ENCODE results near the gene POLH. TPM values are rescaled to one million over a fixed set of nuclear protein-coding genes. Genes with fewer than 3 reads are reported as not detected.

POLH gene
- total and polyA plus RNA-seq, 9 of the 15 experiments (the other 6 are each of a cell fraction or from before 2014, with no cell fraction given): 5.8 to 31.6 (median 20.6) TPM

DNA sequence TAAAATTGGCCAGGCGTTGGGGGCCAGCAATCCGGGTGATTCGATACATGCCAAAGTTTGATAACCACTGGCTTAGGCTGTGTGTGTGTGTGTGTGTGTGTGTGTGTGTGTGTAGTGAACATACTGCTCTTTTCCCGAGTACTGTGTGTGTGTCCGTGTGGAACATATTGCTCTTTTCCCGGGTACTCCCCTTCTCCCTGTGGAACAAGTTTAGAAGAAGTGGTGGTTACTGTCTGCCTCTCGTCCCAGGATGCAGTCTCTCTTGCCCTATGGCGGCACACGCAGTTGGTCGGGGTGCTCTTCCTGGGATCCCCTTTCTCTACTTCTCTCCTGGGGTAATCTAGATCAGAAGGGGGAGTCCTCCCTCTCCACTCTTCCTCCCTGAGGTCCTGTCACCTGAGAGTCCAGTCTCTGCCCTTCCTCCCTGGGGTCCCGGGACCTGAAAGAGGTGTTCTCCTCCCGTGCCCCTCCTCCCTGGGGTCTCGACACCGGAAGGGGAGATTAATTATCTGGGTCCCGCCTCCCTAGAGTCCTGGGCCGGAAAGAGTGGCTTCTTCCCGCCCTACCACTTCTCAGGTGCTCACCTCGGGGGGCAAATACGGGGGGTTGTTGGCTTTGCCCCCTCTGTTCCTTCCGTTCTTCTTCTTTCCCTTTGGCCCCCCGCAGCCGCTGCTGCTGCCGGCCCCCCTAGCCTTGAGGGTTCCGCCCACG, 52.6 kb downstream of the POLH start (continued):
- TF ChIP-seq THRA (IDR thresholded peaks at IDR 0.05): no peak
- TF ChIP-seq ZNF512 (tag; IDR thresholded peaks at IDR 0.05): no peak
- no peak for TF ChIP-seq DACH1 (IDR thresholded peaks at IDR 0.05; ENCODE audit: partially characterized antibody)
- TF ChIP-seq ZNF41 (CRISPR knock-in tag; conservative IDR thresholded peaks at IDR 0.05): peak; percentile 9; the same call in 1 of the 2 replicates
- peak; percentile 23 for TF ChIP-seq CXXC5 (CRISPR knock-in tag; IDR thresholded peaks at IDR 0.05)
- TF ChIP-seq HNRNPLL (IDR thresholded peaks at IDR 0.05; ENCODE audit: low read depth, low read length, poor library complexity, severe bottlenecking): no peak
- TF ChIP-seq HOXB6 (CRISPR knock-in tag; IDR thresholded peaks at IDR 0.05; ENCODE audit: borderline replicate concordance): peak; percentile 57; the same call in 1 of the 2 replicates
- TF ChIP-seq, protein P1, sequence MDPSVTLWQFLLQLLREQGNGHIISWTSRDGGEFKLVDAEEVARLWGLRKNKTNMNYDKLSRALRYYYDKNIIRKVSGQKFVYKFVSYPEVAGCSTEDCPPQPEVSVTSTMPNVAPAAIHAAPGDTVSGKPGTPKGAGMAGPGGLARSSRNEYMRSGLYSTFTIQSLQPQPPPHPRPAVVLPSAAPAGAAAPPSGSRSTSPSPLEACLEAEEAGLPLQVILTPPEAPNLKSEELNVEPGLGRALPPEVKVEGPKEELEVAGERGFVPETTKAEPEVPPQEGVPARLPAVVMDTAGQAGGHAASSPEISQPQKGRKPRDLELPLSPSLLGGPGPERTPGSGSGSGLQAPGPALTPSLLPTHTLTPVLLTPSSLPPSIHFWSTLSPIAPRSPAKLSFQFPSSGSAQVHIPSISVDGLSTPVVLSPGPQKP (CRISPR knock-in tag; IDR thresholded peaks at IDR 0.05): no peak
- TF ChIP-seq ZFP1 (CRISPR knock-in tag; IDR thresholded peaks at IDR 0.05): no peak
- peak; percentile 19; the same call in 1 of the 2 replicates for TF ChIP-seq ZNF561 (CRISPR knock-in tag; conservative IDR thresholded peaks at IDR 0.05)
- no peak for TF ChIP-seq HDAC6 (IDR thresholded peaks at IDR 0.05; ENCODE audit: low read depth, low read length)
- TF ChIP-seq XRCC4 (IDR thresholded peaks at IDR 0.05; ENCODE audit: extremely low read depth, insufficient read depth, insufficient read length): no peak
- no peak for TF ChIP-seq CBFA2T3 (IDR thresholded peaks at IDR 0.05)
- no peak for TF ChIP-seq HNRNPUL1 (IDR thresholded peaks at IDR 0.05; ENCODE audit: low read length)
- no peak for TF ChIP-seq PRPF4 (IDR thresholded peaks at IDR 0.05; ENCODE audit: insufficient read depth, low read depth, low read length, poor library complexity, severe bottlenecking)
- TF ChIP-seq ZNF143 (CRISPR knock-in tag; IDR thresholded peaks at IDR 0.05): no peak
- TF ChIP-seq, protein P2, sequence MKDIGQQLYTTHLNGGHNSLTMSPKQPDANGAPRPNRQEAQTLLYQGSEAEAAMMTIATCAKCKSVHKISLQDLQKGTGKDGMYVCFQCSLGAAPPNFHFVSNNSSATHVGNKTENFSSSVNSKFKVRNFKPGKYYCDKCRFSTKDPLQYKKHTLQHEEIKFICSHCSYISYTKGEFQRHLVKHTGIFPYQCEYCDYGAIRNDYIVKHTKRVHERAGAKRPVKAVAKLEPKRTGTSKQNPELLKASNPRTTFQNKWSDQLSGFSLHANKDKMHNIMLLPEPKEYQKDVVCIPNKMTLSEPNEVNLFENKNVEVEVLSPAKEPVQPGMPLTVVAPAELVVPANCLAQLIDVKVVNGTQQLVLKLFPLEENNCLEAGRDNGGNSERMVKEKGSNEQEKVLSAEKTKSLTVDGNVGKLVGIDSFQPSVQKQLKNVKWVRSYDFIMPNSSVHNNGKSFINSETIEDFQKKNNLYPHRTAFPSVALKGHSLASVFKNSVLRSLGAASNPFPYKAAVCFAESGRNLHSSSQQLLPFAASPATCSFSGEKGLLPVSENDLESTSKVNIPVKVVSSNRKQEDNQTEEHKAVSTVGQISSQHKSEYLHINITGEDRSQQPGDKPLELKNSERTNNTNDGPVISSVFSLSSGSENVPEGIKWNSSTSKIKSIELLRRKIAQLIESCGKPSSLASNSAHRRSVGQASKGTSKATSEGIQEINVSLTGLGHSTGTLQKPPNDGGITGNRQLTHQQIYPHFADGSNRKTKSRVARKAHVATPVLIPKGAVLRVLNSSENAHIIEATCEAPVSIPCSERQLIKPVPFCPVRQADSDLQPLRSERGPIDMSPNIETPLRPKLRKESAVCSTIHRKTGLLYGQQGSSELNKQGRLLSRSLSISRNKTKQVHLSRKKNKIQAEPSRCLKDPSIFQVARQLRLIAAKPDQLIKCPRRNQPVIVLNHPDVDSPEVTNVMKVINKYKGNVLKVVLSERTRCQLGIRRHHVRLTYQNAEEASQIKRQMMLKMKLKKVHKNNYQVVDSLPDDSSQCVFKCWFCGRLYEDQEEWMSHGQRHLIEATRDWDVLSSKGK (CRISPR knock-in tag; IDR thresholded peaks at IDR 0.05): no peak
- TF ChIP-seq GABPA (tag; conservative IDR thresholded peaks at IDR 0.05; ENCODE audit: low read depth): no peak
- peak; percentile 86; the same call in 1 of the 2 replicates for TF ChIP-seq FOXK1 (CRISPR knock-in tag; IDR thresholded peaks at IDR 0.05; ENCODE audit: borderline replicate concordance)
- TF ChIP-seq NR3C1 (CRISPR knock-in tag; IDR thresholded peaks at IDR 0.05): no peak
